LoVo (cell line): Measurements from ENCODE around the gene ULK4.
A peak's percentile ranks its signal among the peaks of the same experiment; 100 is the strongest.
"Not testable (repeated sequence)": the region's sequence is repeated elsewhere in the genome, so short reads cannot be mapped to it uniquely, and the experiment has no call there.

Experiments
- DNase-seq: peaks from one replicate; pipeline ENCODE4 v3.0.0-alpha.2; 2016; ENCODE audit warnings: low spot score

ULK4 gene

GRCh38 chr3:41961751-41962679, at the start of gene ULK4:
Gene ULK4 (minus strand): TSS chr3:41962103. CDS start chr3:41954759, 7,344 bp downstream.
- DNase-seq, result peak; percentile 97

- DNase-seq, result no peak
These were observed 48.6 kb upstream of the ULK4 start for GRCh38 chr3:42010530-42010929.

- DNase-seq, result no peak
These were observed 47.6 kb upstream of the ULK4 start for GRCh38 chr3:42009456-42009855.

GRCh38 chr3:42007785-42008184, 45.9 kb upstream of the ULK4 start:
- no peak for DNase-seq

GRCh38 chr3:42005401-42005800, 43.5 kb upstream of the ULK4 start:
- no peak for DNase-seq

GRCh38 chr3:42002790-42003189, 40.9 kb upstream of the ULK4 start:
- no peak for DNase-seq

- no peak for DNase-seq
These were observed 39.9 kb upstream of the ULK4 start for GRCh38 chr3:42001777-42002176.

- DNase-seq, result no peak
These were observed 38.0 kb upstream of the ULK4 start for GRCh38 chr3:41999909-42000308.

- no peak for DNase-seq
These were observed 36.0 kb upstream of the ULK4 start for GRCh38 chr3:41997702-41998550.

- no peak for DNase-seq
These were observed 29.5 kb upstream of the ULK4 start for GRCh38 chr3:41991437-41991836.

- no peak for DNase-seq
These were observed 27.6 kb upstream of the ULK4 start for GRCh38 chr3:41989518-41989917.

GRCh38 chr3:41987627-41988026, 25.7 kb upstream of the ULK4 start:
- no peak for DNase-seq

- DNase-seq, result no peak
These were observed 24.7 kb upstream of the ULK4 start for GRCh38 chr3:41986561-41986960.

- no peak for DNase-seq
These were observed 23.1 kb upstream of the ULK4 start for GRCh38 chr3:41985018-41985417.

- not testable (repeated sequence) for DNase-seq
These were observed 21.2 kb upstream of the ULK4 start for GRCh38 chr3:41983091-41983490.

- not testable (repeated sequence) for DNase-seq
These were observed 15.5 kb upstream of the ULK4 start for GRCh38 chr3:41977401-41977800.

- no peak for DNase-seq
These were observed 13.7 kb upstream of the ULK4 start for GRCh38 chr3:41975416-41976103.

- no peak for DNase-seq
These were observed 12.3 kb upstream of the ULK4 start for GRCh38 chr3:41974223-41974622.

GRCh38 chr3:41972802-41973201, 10.9 kb upstream of the ULK4 start:
- DNase-seq, result no peak

GRCh38 chr3:41966206-41966605, 4.3 kb upstream of the ULK4 start:
- DNase-seq, result no peak

GRCh38 chr3:41963823-41964222, 1.9 kb upstream of the ULK4 start:
- no peak for DNase-seq
